ENCODE results near the gene SGIP1.

DNA sequence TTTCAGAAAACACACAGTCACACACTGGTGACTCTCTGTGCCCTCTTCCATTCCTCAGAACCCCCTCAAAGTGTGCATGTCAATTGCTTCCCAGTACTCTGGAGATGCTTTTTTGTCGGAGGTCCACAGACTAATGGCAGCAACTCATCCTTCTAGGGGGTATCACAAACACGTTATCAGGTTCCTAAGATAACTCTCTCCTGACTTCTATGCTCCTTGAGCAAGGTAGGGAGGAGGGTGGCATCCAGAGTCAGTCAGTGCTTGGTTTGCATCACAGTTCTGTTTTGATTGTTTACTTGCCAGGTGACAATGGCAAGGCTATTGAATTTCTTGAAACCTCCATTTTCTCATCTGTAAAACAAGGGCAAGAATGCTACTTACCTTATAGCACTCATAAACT, 178.9 kb downstream of the SGIP1 start:
- TF ChIP-seq EP300 (IDR thresholded peaks at IDR 0.05) (no peak), POLR2A (IDR thresholded peaks at IDR 0.05) (no peak)
- TF ChIP-seq, protein P1, sequence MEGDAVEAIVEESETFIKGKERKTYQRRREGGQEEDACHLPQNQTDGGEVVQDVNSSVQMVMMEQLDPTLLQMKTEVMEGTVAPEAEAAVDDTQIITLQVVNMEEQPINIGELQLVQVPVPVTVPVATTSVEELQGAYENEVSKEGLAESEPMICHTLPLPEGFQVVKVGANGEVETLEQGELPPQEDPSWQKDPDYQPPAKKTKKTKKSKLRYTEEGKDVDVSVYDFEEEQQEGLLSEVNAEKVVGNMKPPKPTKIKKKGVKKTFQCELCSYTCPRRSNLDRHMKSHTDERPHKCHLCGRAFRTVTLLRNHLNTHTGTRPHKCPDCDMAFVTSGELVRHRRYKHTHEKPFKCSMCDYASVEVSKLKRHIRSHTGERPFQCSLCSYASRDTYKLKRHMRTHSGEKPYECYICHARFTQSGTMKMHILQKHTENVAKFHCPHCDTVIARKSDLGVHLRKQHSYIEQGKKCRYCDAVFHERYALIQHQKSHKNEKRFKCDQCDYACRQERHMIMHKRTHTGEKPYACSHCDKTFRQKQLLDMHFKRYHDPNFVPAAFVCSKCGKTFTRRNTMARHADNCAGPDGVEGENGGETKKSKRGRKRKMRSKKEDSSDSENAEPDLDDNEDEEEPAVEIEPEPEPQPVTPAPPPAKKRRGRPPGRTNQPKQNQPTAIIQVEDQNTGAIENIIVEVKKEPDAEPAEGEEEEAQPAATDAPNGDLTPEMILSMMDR (IDR thresholded peaks at IDR 0.05) = no peak
